ENCODE measurements around the gene C16orf74. TPM values are rescaled to one million over a fixed set of nuclear protein-coding genes. Genes with fewer than 3 reads are reported as not detected.

The C16orf74 gene
- total RNA-seq, 1 donor from 2014 or later = 11.3 TPM

GRCh38 chr16:85674828-85675227, 76.1 kb downstream of the C16orf74 start:
- DNase-seq (ENCODE audit: low spot score) = no peak

- DNase-seq (ENCODE audit: low spot score) = no peak
Observed at GRCh38 chr16:85674418-85674755, 76.5 kb downstream of the C16orf74 start.

GRCh38 chr16:85673529-85674417, 77.1 kb downstream of the C16orf74 start:
- peak; percentile 19 for DNase-seq (ENCODE audit: low spot score)

- DNase-seq (ENCODE audit: low spot score) = no peak
Observed at GRCh38 chr16:85670840-85671239, 80.1 kb downstream of the C16orf74 start.

GRCh38 chr16:85668676-85669424, 82.0 kb downstream of the C16orf74 start:
- DNase-seq (ENCODE audit: low spot score) = no peak

GRCh38 chr16:85667841-85668413, 83.0 kb downstream of the C16orf74 start:
- DNase-seq (ENCODE audit: low spot score) = no peak

GRCh38 chr16:85667261-85667660, 83.6 kb downstream of the C16orf74 start:
- DNase-seq (ENCODE audit: low spot score) = no peak

- DNase-seq (ENCODE audit: low spot score) = no peak
Observed at GRCh38 chr16:85665929-85666328, 85.0 kb downstream of the C16orf74 start.

- no peak for DNase-seq (ENCODE audit: low spot score)
Observed at GRCh38 chr16:85665373-85665740, 85.5 kb downstream of the C16orf74 start.

GRCh38 chr16:85664580-85665372, 86.1 kb downstream of the C16orf74 start:
- DNase-seq (ENCODE audit: low spot score) = no peak

- no peak for DNase-seq (ENCODE audit: low spot score)
Observed at GRCh38 chr16:85663891-85664321, 87.0 kb downstream of the C16orf74 start.

GRCh38 chr16:85662976-85663830, 87.7 kb downstream of the C16orf74 start:
- DNase-seq (ENCODE audit: low spot score) = no peak

GRCh38 chr16:85662482-85662812, 88.4 kb downstream of the C16orf74 start:
- no peak for DNase-seq (ENCODE audit: low spot score)

- DNase-seq (ENCODE audit: low spot score) = no peak
Observed at GRCh38 chr16:85661740-85662481, 89.0 kb downstream of the C16orf74 start.

- no peak for DNase-seq (ENCODE audit: low spot score)
Observed at GRCh38 chr16:85660843-85661739, 89.8 kb downstream of the C16orf74 start.

- peak; percentile 25 for DNase-seq (ENCODE audit: low spot score)
Observed at GRCh38 chr16:85659805-85660511, 90.9 kb downstream of the C16orf74 start.

- no peak for DNase-seq (ENCODE audit: low spot score)
Observed at GRCh38 chr16:85659336-85659735, 91.6 kb downstream of the C16orf74 start.
